ENCODE measurements around the gene SYT14. TPM values are rescaled to one million over a fixed set of nuclear protein-coding genes. Genes with fewer than 3 reads are reported as not detected.
A peak's percentile ranks its signal among the peaks of the same experiment; 100 is the strongest.

Gene SYT14
- total RNA-seq, 1 experiment from 2014 or later = 10.3 TPM

GRCh38 chr1:210124736-210125135, 186.7 kb downstream of the SYT14 start:
- WGBS (ENCODE audit: extremely low coverage, insufficient read length, low lambda C conversion rate) = no CpG with 5 or more reads among the region's 2 CpGs

More at GRCh38 chr1:210124736-210125135, 186.7 kb downstream of the SYT14 start:
- Mint-ChIP-seq H3K4me3 (no peak overlapping the region), H3K36me3 (ENCODE audit: insufficient read depth in 1 of 3, low read depth in 3 of 3) (no peaks in the 10 kb centered on the region; a peak in 2 of 7 replicates), H3K27ac (peak overlapping the region in 1 of 3 experiments; percentile 39; a peak in 1 of 7 replicates), H3K4me1 (peaks cover 8 to 14% of the 10 kb centered on the region in 2 experiments), H3K27me3 (ENCODE audit: low read depth) (no peaks in the 10 kb centered on the region), H3K9me3 (no peaks in the 10 kb centered on the region; a peak in 1 of 5 replicates)
- Histone ChIP-seq H3K27me3 (ENCODE audit: insufficient read depth, low read length) (no peaks in the 10 kb centered on the region), H3K56ac (ENCODE audit: insufficient read length, low read depth, low read length) (no peak overlapping the region), H2BK5ac (ENCODE audit: insufficient read length, low read length) (no peak overlapping the region), H4K5ac (ENCODE audit: insufficient read length, low read depth, low read length) (no peak overlapping the region), H3K9ac (ENCODE audit: extremely low read depth, insufficient read length, low read length) (no peak overlapping the region), H3K14ac (ENCODE audit: insufficient read depth, low read length) (no peak overlapping the region), H2AK5ac (ENCODE audit: insufficient read length, low read length) (no peak overlapping the region), H4K8ac (replicated peaks; ENCODE audit: insufficient read length, low read depth, low read length) (no peak overlapping the region), H2BK12ac (ENCODE audit: insufficient read length, low read depth, low read length) (no peak overlapping the region), H3K4ac (ENCODE audit: low read depth, low read length) (no peak overlapping the region), H2BK15ac (ENCODE audit: low read depth, low read length) (no peak overlapping the region), H3K23me2 (ENCODE audit: insufficient read length, low read depth, low read length, poor library complexity, severe bottlenecking) (no peaks in the 10 kb centered on the region), H2BK20ac (ENCODE audit: low read depth, low read length, poor library complexity, severe bottlenecking) (no peak overlapping the region), H2AFZ (ENCODE audit: low read length) (no peak overlapping the region), H3T11ph (ENCODE audit: low read length) (no peak overlapping the region), H3K79me2 (ENCODE audit: insufficient read depth, low read length) (no peaks in the 10 kb centered on the region), H3K4me1 (ENCODE audit: insufficient read depth, low read length) (no peaks in the 10 kb centered on the region), H3K79me1 (ENCODE audit: insufficient read depth, low read depth, low read length, poor library complexity, severe bottlenecking) (no peaks in the 10 kb centered on the region), H4K20me1 (ENCODE audit: control insufficient read depth, insufficient read depth, insufficient read length) (no peaks in the 10 kb centered on the region), H2BK120ac (ENCODE audit: low read depth, low read length, poor library complexity, severe bottlenecking) (no peak overlapping the region), H4K91ac (ENCODE audit: insufficient read length, low read depth, low read length) (no peak overlapping the region), H3K18ac (ENCODE audit: insufficient read length, low read depth, low read length) (no peak overlapping the region), H3K27ac (ENCODE audit: insufficient read length, low read depth, low read length) (no peak overlapping the region), H3K9me3 (ENCODE audit: control insufficient read depth, low read depth, low read length) (no peaks in the 10 kb centered on the region), H3K23ac (ENCODE audit: insufficient read length, low read depth, low read length) (no peak overlapping the region), H3K4me2 (ENCODE audit: insufficient read depth, insufficient read length, low read length) (no peak overlapping the region)
- no peak for TF ChIP-seq CTCF (conservative IDR thresholded peaks at IDR 0.05)
- no peak for DNase-seq
